AG04449 (cell line): ENCODE results near the gene RECQL5.
"Not testable (repeated sequence)": the region's sequence is repeated elsewhere in the genome, so short reads cannot be mapped to it uniquely, and the experiment has no call there.

Source experiments
- CTCF ChIA-PET: fragments of 350-600 bp; formaldehyde crosslinking; extraction: SDS; loops from one replicate; lab custom pipeline; 2021; ENCODE audit warnings: antibody characterized with exemption; lab: Yijun Ruan, JAX
- POLR2A ChIA-PET: fragments of 400-600, 350-600 bp; formaldehyde crosslinking; extraction: SDS; loops from one replicate; lab custom pipeline; 2020; ENCODE audit warnings: antibody characterized with exemption, inconsistent platforms; lab: Yijun Ruan, JAX
- DNase-seq: peaks from one replicate; pipeline ENCODE4 v3.0.0-alpha.2; 2010; ENCODE audit warnings: low read depth, low spot score
- H3K4me3 ChIP-seq: 2 replicates; pipeline ENCODE4 v1.5.1; 2011; ENCODE audit warnings: low read depth, mild to moderate bottlenecking, control low read depth, low read length
- TF ChIP-seq, protein P1 (sequence below): IDR thresholded peaks from one replicate; pipeline ENCODE4 v1.5.1; 2011; ENCODE audit warnings: mild to moderate bottlenecking, moderate library complexity, low read length, control low read depth, inconsistent platforms; ENCODE audit not compliant: insufficient read depth; ENCODE audit errors: missing control alignments

RECQL5 gene

DNA sequence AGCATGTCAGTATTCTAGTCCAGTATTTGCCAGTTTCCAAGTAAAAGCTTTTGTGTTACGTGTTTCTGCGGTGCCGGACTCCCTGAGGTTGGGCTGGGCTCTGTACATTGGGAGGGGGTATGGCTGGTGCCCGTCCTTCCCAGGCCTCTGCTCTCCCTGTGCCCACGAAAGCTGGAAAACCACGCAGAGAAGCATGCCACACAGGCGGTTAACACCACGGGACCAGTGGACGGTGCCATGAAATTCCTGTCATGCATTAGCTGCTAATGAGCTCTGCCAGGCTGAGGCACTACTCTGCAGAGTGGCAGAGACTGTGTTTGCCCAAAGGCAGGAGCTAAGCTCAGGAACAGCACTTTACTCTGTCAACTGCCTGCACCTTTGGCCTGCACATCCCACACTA lies 25.6 kb downstream of the RECQL5 start:
- CTCF ChIA-PET: interaction anchor here (1.0 to 28.7 kb wide), 7 partner anchors 5 to 402 kb away, joined by 3 to 1427 read pairs (median 4); partner anchors contain the start of genes GALK1 and SMIM5
- no peak overlapping the region for H3K4me3 ChIP-seq
- no peak for DNase-seq
- POLR2A ChIA-PET: no interaction called here
- TF ChIP-seq, protein P1, sequence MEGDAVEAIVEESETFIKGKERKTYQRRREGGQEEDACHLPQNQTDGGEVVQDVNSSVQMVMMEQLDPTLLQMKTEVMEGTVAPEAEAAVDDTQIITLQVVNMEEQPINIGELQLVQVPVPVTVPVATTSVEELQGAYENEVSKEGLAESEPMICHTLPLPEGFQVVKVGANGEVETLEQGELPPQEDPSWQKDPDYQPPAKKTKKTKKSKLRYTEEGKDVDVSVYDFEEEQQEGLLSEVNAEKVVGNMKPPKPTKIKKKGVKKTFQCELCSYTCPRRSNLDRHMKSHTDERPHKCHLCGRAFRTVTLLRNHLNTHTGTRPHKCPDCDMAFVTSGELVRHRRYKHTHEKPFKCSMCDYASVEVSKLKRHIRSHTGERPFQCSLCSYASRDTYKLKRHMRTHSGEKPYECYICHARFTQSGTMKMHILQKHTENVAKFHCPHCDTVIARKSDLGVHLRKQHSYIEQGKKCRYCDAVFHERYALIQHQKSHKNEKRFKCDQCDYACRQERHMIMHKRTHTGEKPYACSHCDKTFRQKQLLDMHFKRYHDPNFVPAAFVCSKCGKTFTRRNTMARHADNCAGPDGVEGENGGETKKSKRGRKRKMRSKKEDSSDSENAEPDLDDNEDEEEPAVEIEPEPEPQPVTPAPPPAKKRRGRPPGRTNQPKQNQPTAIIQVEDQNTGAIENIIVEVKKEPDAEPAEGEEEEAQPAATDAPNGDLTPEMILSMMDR: no peak

DNA sequence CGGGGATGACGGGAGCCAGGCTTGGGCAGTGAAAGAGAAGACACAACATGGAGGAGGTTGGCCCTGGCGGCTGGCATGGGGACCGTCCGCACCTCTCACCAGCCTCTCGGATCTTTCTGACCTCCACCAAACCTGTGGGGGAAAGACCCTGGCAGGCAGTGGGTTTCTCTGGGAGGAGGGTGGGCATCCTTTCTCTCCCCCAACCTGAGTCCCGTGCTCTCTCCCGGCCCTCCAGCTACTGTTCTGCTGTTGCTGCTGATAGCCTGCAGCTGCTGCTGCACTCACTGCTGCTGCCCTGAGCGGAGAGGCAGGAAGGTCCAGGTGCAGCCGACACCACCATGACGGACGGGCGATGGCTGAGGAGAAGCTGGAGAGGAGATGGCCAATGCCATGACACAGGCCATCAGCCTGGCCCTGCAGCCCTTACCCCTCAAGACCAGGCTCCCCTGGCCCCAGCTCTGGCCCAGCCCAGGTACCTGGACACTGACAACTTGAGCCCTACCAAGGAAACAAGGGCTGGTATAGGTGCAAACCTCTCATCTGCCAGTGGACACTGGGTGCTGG lies 26.3 kb downstream of the RECQL5 start:
- ChIA-PET CTCF (interaction anchor here (1.1 to 28.7 kb wide), 5 partner anchors 5 to 401 kb away, joined by 3 to 1427 read pairs (median 746); partner anchors contain the start of genes GALK1 and SMIM5), POLR2A (no interaction called here)
- TF ChIP-seq, protein P1: no peak
- H3K4me3 ChIP-seq: no peak overlapping the region
- DNase-seq: no peak

DNA sequence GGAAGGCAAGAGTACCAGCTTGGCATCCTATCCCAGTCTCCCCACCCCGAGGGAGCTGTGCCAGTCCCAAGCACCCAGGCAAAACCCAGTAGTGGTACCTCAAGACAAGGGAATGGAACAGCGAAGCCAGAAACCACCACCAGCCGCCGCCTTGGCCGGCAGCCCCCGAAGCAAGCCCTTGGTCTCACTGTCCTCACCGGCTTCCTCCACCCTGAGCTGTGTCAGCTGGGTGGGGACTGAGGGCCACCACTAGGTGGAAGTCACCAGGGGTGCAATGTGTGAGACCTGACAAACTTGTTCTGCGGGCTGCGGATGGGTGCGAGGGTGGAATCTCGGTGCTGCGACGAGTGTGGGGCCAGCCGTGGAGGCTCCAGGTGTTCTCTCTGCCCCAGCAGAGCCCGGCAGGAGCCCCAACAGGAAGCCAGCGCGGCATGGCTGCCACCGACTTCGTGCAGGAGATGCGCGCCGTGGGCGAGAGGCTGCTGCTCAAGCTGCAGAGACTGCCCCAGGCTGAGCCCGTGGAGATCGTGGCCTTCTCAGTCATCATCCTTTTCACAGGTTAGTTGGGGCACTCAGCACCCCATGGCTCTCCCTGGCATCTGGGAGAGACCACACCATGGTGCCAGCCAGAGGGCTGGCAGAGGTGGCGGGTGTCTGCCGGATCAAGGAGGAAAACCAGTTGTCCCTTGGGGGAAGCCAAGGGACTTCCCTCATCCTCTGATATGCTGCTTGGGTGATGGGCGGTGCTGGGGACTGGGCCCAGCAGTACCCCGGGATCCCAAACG lies 27.0 kb downstream of the RECQL5 start:
- ChIA-PET POLR2A (no interaction called here), CTCF (interaction anchor here (11.9 to 28.7 kb wide), 4 partner anchors 4 to 115 kb away, joined by 357 to 1427 read pairs (median 746); partner anchors contain the start of genes GALK1 and SMIM5)
- no peak for DNase-seq
- TF ChIP-seq, protein P1: no peak
- H3K4me3 ChIP-seq: no peak overlapping the region

DNA sequence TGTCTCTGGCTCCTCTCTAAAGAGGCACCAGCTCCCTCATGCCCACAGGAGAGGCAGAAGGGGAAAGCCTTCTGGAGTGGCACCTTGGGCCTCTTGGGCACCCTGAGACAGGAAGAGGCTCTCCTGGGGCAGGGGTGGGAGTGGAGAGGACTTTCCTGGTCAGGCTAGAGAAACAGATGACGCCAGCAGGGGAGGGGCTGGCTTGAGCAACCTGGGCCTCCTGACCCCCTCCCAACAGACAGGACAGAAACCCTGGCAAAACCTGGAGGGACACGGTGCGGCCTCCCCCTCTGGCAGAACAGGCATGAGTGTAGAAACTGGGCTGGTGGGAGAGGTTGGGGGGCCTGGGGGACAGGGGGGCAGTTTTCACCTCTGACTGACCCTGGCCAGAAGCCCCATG lies 27.6 kb downstream of the RECQL5 start:
- TF ChIP-seq, protein P1: no peak
- POLR2A ChIA-PET: no interaction called here
- DNase-seq: no peak

DNA sequence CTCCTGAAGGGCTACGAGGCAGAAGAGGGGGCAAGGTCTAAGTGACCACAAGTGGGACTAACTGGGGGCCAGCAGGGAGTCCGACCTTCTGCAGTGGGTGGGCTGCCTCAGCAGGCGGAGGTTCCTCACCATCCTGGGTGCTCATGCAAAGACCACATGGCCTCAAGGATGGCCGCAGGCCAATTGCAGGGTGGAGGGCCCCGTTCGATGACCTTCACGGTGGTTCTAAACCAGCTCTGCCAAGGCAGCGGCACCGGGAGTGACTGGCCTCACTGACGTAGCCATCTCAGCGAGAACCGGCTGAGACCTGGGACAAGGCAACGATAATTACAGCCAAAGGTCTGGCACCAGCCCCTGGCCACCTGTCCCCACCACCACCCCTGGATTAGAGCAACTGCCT lies 28.1 kb downstream of the RECQL5 start:
- ChIA-PET POLR2A (no interaction called here), CTCF (interaction anchor here (11.9 to 28.7 kb wide), 3 partner anchors 14 to 116 kb away, joined by 357 to 1427 read pairs (median 746); partner anchors contain the start of gene GALK1)
- H3K4me3 ChIP-seq: no peak overlapping the region
- TF ChIP-seq, protein P1: no peak
- DNase-seq: no peak

More for the DNA sequence above, 27.6 kb downstream of the RECQL5 start:
- H3K4me3 ChIP-seq: no peak overlapping the region
- CTCF ChIA-PET: interaction anchor here (11.9 to 28.7 kb wide), 3 partner anchors 13 to 116 kb away, joined by 357 to 1427 read pairs (median 746); partner anchors contain the start of gene GALK1

DNA sequence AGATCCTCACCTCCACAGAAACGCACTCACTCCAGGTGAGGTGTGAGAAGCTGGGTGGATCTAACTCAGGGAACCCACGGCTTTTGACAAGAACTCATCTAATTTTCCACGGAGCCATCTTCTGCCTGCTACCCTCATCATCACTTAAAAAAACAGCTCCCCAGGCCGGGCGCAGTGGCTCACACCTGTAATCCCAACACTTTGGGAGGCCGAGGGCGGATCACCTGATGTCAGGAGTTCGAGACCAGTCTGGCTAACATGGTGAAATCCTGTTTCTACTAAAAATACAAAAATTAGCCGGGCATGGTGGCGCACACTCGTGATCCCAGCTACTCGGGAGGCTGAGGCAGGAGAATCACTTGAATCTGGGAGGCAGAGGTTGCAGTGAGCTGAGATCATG lies 28.9 kb downstream of the RECQL5 start:
- DNase-seq, POLR2A ChIA-PET, H3K4me3 ChIP-seq: not testable (repeated sequence)
- CTCF ChIA-PET: interaction anchor here (0.8 to 28.7 kb wide), 6 partner anchors 14 to 117 kb away, joined by 3 to 1427 read pairs (median 184); partner anchors contain the start of gene GALK1
